SIG-M5 (cell line): ENCODE data around the gene CTLA4.

ENCODE experiments used
- DNase-seq: peaks from one replicate; lab custom pipeline; 2025; lab: John Stamatoyannopoulos, UW

Gene CTLA4

GRCh38 chr2:203892207-203892606, 24.6 kb downstream of the CTLA4 start:
- DNase-seq = no peak

GRCh38 chr2:203893401-203893800, 25.8 kb downstream of the CTLA4 start:
- DNase-seq = no peak

GRCh38 chr2:203893840-203894239, 26.3 kb downstream of the CTLA4 start:
- no peak for DNase-seq

DNA sequence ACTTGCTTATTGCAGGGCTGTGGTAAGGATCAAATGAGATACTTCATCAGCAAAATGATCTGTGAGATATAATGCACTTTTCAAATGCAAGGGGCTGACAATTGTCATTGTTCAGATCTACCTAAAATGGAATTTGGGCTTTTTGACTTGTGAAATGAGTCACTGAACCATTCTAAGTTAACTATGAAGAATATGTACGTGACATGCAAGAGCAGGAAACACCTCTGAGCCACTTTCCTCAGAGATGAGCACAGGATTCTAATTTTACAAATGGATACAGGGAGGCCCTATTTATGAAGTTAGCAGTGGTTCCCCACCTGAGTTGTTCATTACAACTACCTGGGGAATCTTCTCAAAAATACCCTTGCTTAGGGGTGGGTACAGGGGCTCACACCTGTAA, 26.7 kb downstream of the CTLA4 start:
- DNase-seq = no peak

- DNase-seq = peak; percentile 58
These were observed 30.0 kb downstream of the CTLA4 start for GRCh38 chr2:203897544-203897943.

DNA sequence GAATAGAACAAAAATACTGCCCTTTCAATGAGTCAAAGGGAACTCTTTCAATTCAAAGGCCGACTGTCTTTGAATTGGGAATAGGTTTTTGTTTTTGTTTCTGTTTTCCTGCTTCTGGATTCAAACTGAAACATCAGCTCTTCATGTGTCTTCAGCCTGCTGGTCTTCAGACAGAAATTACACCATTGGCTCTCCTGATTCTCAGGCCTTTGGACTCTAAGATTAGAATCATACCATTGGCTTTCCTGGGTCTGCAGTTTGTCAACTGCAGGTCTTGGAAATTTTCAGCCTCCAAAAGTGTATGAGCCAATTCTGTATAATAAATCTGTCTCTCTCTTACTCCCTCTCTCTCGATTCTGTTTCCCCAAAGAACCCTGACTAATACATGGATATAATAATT, 31.1 kb downstream of the CTLA4 start:
- no peak for DNase-seq

GRCh38 chr2:203900253-203900652, 32.7 kb downstream of the CTLA4 start:
- DNase-seq = no peak

DNA sequence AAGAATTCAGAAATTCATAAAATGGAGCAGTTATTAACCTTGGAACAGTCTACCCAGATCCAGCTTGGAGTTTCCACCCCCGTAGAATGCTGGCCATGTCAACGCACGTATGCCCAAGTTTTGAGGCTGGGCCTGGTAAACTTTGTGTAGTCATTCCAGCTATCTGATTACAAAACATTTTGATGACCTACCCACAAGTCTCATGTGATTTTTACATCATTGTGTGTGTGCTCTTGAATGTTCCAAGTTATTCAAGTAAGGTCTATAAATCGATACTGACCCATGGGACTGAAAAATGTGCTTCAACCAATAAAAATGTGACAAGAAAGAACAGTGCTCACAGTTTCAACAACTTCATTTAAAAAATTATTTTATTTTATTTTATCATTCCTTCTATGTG, 36.5 kb downstream of the CTLA4 start:
- no peak for DNase-seq

GRCh38 chr2:203905656-203906055, 38.1 kb downstream of the CTLA4 start:
- DNase-seq = no peak

DNA sequence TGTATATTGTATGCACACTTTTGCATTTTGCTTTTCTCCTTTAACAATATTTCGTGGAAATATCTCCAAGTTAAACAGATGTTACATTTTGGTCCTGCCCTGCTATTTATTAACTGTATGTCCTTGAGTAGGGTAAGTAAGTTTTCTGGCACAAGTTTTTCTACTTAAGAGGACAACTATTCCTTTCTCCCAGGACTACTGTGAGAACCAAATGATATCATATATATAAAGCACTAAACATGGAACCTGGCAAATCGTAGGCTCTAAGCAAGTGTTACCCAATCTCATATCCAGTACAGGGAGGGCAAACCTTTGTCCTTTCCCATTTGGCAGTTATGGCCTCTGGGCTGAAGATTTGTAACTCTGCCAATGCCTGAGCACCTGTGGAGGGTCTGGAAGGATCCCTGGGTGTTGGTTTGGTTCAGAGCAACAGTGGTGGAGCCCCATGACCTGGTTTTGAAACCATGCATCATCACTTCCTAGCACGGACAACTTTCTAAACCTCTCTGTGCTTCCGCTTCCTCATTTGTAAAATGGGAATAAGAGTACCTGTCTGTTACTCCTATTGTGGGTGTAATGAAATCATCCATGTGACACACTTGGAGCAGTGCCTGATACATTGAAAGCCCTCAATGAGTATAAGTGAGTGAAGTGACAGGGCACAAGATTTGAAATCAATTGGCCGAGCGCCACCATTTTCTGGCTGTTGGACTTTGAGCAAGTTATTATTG, 40.7 kb downstream of the CTLA4 start:
- DNase-seq = no peak

DNA sequence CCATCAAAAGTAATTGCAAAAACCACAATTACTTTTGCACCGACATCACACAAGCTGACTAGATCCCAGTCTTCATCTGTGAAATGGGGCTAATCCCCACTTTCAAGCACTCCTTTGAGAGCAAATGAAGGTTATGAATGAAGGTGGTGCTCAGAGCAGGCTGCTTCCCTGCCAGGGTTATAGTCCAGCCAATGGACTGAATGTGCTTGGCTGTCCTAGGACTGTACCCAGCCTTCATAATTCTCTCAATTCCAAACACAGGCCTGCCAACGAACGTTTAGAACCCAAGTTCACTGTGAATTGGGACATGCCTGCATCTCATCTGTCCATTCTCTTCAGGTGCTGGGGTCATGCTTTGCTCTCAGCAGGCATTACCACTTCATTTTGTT, 41.2 kb downstream of the CTLA4 start:
- no peak for DNase-seq

DNA sequence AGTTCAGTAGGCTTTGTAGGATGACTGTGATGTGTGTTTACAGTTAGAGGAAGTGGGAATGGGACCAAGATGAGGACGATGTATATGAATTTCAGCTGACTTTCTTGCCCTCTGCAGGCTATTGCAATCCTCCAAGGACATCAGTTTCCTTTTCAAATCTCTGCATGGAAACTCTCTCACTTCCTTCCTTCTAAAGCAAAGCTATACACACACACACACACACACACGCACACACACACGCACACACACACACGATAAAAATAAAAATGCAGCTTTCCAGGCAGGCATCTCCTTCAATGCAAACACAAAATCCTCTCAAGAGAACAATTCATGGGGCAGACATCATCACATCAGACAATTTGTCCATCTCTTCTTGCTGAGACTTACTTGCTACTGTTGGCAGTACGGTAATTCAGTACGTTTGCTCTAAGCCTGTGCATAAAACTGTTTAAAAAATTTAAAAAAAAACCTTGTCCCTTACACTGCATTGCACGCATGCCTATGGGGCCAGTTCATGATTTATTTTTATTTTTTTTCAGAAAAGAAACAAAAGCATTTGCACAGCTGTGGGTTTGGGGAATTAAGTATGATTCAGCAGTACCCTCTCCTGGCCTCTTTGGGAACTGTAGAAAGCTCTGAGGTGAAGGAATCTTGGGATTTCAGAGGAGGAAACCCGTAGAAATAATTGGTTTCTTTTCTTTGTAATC, 41.8 kb downstream of the CTLA4 start:
- DNase-seq = no peak

GRCh38 chr2:203909974-203910373, 42.4 kb downstream of the CTLA4 start:
- no peak for DNase-seq

- DNase-seq = no peak
These were observed 46.4 kb downstream of the CTLA4 start for GRCh38 chr2:203913947-203914346.

- no peak for DNase-seq
These were observed 47.1 kb downstream of the CTLA4 start for GRCh38 chr2:203914546-203915182.

DNA sequence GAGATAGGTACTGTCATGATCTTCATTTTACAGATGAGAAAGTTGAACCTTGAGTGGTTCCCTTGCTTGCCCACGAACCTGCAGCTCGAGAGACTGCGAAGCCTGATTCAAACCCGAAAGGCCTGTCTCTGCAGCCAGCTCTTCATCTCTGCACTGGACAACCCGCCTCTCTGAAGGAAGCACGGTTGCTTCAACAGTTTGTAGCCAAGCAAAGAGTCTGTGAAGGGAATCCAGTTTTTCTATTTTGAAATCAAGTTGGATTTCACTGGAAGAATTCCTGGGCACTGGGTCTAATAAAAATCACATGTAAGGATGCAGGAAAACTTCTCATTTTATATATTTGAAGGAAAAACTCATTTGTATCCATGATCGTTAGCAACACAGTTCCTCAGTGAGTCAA, 47.7 kb downstream of the CTLA4 start:
- DNase-seq = no peak

DNA sequence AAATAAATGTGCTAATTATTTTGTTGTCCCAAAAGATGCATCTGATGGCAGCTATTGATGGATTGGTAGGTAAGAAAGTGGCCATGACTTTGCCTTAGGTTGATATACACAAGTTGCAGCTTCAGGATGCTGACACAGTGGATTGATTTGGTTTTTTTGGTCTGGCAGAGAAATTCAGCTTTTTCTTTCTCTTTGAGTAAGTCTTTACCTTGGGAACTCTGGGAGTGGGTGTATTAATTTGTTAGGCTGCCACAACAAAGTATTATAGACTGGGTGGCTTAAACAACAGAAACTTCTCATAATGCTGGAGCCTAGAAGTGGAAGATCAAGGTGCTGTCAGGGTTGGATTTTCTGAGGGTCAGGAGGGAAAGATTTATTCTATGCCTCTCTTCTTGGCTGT, 49.2 kb downstream of the CTLA4 start:
- DNase-seq = no peak

DNA sequence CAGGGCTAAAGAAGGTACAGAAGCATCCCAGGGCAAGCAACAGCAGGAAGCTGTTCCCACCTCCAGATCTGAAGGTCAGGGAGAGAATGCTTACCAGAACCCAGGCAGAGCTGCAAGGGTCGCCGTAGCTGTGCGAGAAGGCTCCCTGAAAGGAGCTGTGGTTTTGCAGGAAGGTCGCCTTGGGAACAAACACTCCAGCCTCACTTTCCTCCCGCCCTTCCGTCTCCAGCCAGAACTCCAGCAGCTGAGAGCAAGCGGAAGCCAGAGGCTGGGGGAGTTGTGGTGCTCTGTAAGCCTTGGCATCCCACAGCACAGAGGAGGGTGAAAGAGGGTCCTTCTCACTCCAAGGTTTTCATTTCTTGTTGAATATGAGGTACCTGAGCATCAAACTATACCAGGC, 50.7 kb downstream of the CTLA4 start:
- DNase-seq = no peak

DNA sequence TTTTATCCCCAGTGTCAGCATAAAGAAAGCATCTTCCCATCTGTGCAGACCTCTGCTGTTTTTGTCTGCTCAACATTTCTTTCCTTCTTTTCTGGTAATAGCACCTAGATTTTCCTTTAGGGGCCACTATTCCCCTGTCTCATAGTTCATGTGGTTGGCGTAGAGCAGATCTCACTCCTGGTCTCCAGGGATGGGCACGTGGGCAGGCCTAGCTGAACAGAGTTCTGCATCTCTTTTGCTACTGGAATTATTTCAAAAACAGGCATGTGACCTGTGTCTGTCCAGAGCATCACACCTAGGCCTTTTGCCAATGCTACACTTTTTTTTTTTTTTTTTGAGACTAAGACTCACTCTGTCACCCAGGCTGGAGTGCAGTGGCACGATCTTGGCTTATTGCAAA, 51.3 kb downstream of the CTLA4 start:
- DNase-seq = no peak
